GM12801 (cell line): ENCODE measurements around the gene ITGAX.

Experiments
- TF ChIP-seq, protein P1 (sequence below): IDR thresholded peaks from one replicate; pipeline ENCODE4 v1.5.1; 2011; ENCODE audit warnings: control low read depth; ENCODE audit not compliant: insufficient read length; ENCODE audit errors: extremely low read depth

Gene ITGAX

DNA sequence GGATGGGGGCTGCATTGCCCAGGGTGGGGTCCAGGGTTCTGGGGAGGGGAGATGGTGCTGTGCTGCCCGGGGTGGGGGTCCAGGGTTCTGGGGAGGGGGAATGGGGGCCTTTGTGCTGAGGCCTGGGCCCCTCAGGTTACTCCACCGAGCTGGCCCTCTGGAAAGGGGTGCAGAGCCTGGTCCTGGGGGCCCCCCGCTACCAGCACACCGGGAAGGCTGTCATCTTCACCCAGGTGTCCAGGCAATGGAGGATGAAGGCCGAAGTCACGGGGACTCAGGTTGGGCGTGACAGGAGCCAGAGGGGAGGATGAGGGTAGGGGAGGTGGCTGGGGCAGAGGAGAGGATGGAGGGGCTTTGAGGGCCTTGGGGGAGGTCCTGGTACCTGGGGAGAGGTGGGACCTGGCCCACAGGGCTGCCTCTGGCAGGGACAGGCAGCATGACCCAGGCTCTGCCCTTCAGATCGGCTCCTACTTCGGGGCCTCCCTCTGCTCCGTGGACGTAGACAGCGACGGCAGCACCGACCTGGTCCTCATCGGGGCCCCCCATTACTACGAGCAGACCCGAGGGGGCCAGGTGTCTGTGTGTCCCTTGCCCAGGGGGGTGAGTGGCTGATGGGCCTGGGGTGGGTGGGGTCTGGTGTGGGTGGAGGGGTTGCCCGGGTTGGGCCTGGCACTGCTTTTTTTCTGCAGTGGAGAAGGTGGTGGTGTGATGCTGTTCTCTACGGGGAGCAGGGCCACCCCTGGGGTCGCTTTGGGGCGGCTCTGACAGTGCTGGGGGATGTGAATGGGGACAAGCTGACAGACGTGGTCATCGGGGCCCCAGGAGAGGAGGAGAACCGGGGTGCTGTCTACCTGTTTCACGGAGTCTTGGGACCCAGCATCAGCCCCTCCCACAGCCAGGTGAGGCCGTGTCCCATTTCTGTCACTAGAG is 7.8 kb downstream of the ITGAX start:
- TF ChIP-seq, protein P1, sequence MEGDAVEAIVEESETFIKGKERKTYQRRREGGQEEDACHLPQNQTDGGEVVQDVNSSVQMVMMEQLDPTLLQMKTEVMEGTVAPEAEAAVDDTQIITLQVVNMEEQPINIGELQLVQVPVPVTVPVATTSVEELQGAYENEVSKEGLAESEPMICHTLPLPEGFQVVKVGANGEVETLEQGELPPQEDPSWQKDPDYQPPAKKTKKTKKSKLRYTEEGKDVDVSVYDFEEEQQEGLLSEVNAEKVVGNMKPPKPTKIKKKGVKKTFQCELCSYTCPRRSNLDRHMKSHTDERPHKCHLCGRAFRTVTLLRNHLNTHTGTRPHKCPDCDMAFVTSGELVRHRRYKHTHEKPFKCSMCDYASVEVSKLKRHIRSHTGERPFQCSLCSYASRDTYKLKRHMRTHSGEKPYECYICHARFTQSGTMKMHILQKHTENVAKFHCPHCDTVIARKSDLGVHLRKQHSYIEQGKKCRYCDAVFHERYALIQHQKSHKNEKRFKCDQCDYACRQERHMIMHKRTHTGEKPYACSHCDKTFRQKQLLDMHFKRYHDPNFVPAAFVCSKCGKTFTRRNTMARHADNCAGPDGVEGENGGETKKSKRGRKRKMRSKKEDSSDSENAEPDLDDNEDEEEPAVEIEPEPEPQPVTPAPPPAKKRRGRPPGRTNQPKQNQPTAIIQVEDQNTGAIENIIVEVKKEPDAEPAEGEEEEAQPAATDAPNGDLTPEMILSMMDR, result no peak

DNA sequence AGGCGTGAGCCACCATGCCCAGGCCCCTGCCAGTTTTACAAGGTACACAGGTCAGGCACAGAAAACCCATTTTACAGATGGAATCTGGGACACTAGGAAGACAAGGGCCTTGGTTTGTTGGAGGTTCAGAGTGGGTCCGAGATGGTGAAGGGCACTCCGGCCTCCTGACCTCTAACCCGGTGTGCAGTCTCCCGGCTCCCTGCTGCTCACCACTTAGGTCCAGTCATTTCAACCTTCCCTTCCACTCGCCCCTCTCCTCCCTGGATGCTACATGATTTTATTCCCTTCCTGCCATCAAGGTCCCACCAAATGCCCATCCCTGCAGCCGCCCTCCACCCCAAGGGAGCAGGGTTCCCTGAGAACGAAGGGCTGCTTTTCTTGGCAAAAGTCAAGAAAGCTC is 8.7 kb downstream of the ITGAX start:
- TF ChIP-seq, protein P1, result no peak

DNA sequence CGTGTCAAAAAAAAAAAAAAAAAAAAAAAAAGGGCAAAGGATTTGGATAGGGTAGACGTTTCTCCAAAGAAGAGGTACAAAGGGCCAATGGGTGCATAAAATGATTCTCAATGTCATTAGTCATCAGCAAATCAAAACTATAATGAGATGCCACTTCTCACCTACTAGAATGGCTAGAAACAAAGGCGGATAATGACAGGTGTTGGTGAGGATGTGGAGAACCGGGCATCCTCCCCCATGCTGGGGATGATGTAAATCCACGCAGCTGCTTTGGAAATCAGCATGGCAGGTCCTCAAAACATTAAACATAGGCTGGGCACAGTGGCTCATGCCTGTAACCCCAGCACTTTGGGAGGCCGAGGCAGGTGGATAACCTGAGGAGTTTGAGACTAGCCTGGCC is 9.4 kb downstream of the ITGAX start:
- TF ChIP-seq, protein P1, result no peak

DNA sequence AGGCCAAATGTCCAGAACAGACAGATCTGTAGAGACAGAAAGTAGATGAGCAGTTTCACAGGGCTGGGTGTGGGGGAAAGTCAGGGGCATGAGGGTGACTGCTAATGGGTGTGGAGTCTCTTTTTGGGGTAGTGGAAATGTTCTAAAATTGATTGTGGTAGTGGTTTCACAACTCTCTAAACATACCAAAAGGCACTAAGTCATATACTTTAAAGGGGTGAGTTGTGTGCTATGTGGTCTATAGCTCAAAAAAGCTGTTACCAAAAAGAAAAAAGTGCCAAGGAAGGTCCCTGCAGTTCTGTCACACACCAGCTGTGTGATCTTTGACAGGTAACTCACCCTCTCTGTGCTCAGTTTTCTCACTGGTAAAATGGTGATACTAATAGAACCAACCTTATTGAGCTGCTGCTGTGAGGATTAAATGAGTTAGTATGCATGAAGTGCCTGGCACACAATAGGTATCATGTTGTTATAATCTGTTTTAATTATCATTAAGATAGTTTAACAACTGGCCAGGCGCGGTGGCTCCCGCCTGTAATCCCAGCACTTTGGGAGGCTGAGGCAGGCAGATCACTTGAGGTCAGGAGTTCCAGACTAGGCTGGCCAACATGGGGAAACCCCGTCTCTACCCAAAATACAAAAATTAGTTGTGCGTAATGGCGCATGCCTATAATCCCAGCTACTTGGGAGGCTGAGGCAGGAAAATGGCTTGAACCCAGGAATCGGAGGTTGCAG is 10.3 kb downstream of the ITGAX start:
- TF ChIP-seq, protein P1, result no peak

DNA sequence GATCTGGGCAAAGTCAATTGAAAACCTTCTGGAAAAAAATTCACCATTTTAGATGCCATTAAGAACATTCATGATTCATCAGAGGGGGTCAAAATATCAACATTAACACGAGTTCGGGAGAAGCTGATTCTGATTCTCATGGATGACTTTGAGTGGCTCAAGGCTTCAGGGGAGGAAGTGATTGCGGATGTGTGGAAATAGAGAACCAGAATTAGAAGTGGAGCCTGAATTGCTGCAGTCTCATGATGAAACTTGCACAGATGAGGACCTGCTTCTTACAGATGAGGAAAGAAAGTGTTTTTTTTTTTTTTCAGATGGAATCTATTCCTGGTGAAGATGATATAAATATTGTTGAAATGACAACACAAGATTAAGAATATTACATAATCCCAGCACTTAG is 12.9 kb downstream of the ITGAX start:
- TF ChIP-seq, protein P1, result no peak

DNA sequence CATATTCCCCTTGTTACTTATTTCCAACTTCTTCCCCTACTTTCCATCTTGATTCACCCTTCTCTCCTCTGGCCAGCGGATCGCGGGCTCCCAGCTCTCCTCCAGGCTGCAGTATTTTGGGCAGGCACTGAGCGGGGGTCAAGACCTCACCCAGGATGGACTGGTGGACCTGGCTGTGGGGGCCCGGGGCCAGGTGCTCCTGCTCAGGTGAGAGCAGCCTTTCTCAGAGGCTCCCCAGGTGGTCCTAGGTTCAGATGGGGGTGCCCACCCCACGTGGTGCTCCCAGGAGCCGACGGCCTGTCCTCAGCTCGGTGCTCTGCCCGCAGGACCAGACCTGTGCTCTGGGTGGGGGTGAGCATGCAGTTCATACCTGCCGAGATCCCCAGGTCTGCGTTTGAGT is 16.0 kb downstream of the ITGAX start:
- TF ChIP-seq, protein P1, result no peak

DNA sequence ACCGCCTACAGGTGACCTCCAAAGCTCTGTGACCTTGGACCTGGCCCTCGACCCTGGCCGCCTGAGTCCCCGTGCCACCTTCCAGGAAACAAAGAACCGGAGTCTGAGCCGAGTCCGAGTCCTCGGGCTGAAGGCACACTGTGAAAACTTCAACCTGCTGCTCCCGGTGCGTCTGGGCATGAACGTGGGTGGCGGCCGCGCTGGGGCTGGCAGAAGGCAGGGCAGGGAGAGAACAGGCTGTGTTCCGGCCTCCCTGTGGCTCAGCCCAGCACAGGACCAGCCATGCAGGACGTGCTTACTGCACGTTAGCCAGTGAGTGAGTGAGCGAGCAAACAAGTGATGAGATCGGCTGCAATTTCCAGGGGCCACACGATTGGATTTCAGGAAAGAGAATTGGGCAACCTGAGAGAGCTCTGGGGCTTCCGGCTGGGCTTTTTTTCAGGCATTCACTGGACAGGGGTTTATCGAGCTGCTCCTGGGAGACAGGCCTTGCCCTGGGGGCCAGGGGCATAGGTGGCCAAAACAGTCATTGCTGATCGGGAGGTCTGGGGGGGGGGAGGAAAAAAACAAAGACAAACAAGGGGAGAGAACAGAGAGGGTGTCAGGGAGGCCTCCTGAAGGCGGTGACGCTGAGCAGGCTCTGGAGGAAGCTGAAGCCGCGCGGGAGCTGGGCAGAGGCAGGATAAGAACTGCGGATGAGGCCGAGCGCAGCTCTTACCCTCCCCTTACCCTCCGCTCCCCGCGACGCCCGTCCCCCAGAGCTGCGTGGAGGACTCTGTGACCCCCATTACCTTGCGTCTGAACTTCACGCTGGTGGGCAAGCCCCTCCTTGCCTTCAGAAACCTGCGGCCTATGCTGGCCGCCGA is 16.9 kb downstream of the ITGAX start:
- TF ChIP-seq, protein P1, result no peak
